Fibroblast of lung (primary cell): ENCODE results near the gene ELL. TPM values are rescaled to one million over a fixed set of nuclear protein-coding genes. Genes with fewer than 3 reads are reported as not detected.

Experiments
- DNase-seq, 2 donors: peaks; one replicate each; pipeline versions ENCODE4 v3.0.0 to v3.0.0-alpha.2; 2010; ENCODE audit warnings: low read depth in 2 of 2
- H2AFZ ChIP-seq: 2 replicates; pipeline ENCODE4 v1.5.1; 2012; ENCODE audit warnings: low read length, control low read depth, inconsistent platforms
- H3K27ac ChIP-seq: 2 replicates; pipeline ENCODE4 v1.5.1; 2011; ENCODE audit warnings: low read length, control low read depth; ENCODE audit not compliant: insufficient read depth
- H3K27me3 ChIP-seq: 2 replicates; pipeline ENCODE4 v1.5.1; 2011; ENCODE audit warnings: mild to moderate bottlenecking, low read length; ENCODE audit not compliant: control insufficient read depth, insufficient read depth
- H3K36me3 ChIP-seq: 2 replicates; pipeline ENCODE4 v1.5.1; 2011; ENCODE audit warnings: low read length; ENCODE audit not compliant: control insufficient read depth, insufficient read depth
- H3K4me1 ChIP-seq: 2 replicates; pipeline ENCODE4 v1.5.1; 2011; ENCODE audit warnings: low read length; ENCODE audit not compliant: control insufficient read depth, insufficient read depth; ENCODE audit errors: extremely low read depth
- H3K4me2 ChIP-seq: 2 replicates; pipeline ENCODE4 v1.5.1; 2011; ENCODE audit warnings: low read length, control low read depth; ENCODE audit not compliant: insufficient read depth; ENCODE audit errors: extremely low read depth
- H3K4me3 ChIP-seq, 4 experiments: fragments of 200-600 bp in 1 of 4; sonication (generic) in 1 of 4; replicated peaks in 1 of 4; 2 replicates each; pipeline ENCODE4 v1.5.1; 2011 to 2016; ENCODE audit warnings: low read length in 4 of 4, low read depth in 3 of 4, mild to moderate bottlenecking in 3 of 4, control low read depth in 2 of 4, inconsistent platforms in 1 of 4, mixed read lengths in 1 of 4; ENCODE audit not compliant: insufficient read depth in 1 of 4; ENCODE audit errors: control extremely low read depth in 1 of 4
- H3K79me2 ChIP-seq: 2 replicates; pipeline ENCODE4 v1.5.1; 2012; ENCODE audit warnings: mild to moderate bottlenecking, low read length, inconsistent platforms; ENCODE audit not compliant: control insufficient read depth, insufficient read depth
- H3K9ac ChIP-seq: 2 replicates; pipeline ENCODE4 v1.5.1; 2011; ENCODE audit warnings: mild to moderate bottlenecking, low read length, control low read depth; ENCODE audit not compliant: insufficient read depth
- H3K9me3 ChIP-seq: 2 replicates; pipeline ENCODE4 v1.5.1; 2012; ENCODE audit warnings: low read depth, low read length; ENCODE audit not compliant: control insufficient read depth, insufficient read depth
- H4K20me1 ChIP-seq: 2 replicates; pipeline ENCODE4 v1.5.1; 2011; ENCODE audit warnings: low read length; ENCODE audit not compliant: control insufficient read depth, insufficient read depth; ENCODE audit errors: extremely low read depth
- EZH2 ChIP-seq: IDR thresholded peaks from 2 replicates; pipeline ENCODE4 v1.5.1; 2012; ENCODE audit warnings: low read length, control low read depth, mild to moderate bottlenecking; ENCODE audit errors: missing control alignments
- polyA plus RNA-seq, 2 donors: library from polyadenylated mRNA; depleted of rRNA in 1 of 2; stranded (reverse) in 1 of 2; unstranded in 1 of 2; fragments of >200 nt; gene quantifications; 2 replicates each; pipeline ENCODE4 v1.2.1, GENCODE V29; 2011 to 2012; ENCODE audit warnings: missing spikeins in 1 of 2
- total RNA-seq: library from RNA; depleted of rRNA; stranded (reverse); fragments of >200 nt; gene quantifications from 2 replicates; pipeline ENCODE4 v1.2.1, GENCODE V29; 2014
- TF ChIP-seq, protein P1 (sequence below), 2 donors: IDR thresholded peaks in 1 of 2; conservative IDR thresholded peaks in 1 of 2; 1 replicate in 1 of 2; 2 replicates in 1 of 2; pipeline ENCODE4 v1.5.1; 2011 to 2012; ENCODE audit warnings: low read length in 2 of 2, control low read depth in 1 of 2, inconsistent platforms in 1 of 2, low read depth in 1 of 2, mild to moderate bottlenecking in 1 of 2

ELL gene
- total and polyA plus RNA-seq, 2 donors (not counting 1 experiment from before 2014, with no cell fraction given): 4.4 to 18.7 TPM

DNA sequence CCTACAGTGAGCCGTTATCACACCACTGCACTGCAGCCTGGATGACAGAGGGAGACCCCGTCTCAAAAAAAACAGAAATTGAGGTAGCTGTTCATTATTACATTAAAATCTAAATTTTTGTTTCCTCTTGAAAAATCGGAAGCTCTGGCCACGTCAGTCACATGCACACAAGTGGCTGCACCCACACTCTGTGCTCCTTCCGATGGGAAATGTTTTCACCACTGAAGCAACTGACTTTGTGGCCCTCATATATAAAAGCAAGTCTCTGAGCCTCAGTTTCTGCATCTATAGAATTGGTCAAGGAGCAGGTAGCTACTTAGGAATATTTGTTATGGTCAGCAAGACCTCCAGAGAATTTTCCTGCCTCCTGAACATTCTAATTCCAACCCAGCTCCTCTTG, 128.9 kb downstream of the ELL start:
- TF ChIP-seq, protein P1, sequence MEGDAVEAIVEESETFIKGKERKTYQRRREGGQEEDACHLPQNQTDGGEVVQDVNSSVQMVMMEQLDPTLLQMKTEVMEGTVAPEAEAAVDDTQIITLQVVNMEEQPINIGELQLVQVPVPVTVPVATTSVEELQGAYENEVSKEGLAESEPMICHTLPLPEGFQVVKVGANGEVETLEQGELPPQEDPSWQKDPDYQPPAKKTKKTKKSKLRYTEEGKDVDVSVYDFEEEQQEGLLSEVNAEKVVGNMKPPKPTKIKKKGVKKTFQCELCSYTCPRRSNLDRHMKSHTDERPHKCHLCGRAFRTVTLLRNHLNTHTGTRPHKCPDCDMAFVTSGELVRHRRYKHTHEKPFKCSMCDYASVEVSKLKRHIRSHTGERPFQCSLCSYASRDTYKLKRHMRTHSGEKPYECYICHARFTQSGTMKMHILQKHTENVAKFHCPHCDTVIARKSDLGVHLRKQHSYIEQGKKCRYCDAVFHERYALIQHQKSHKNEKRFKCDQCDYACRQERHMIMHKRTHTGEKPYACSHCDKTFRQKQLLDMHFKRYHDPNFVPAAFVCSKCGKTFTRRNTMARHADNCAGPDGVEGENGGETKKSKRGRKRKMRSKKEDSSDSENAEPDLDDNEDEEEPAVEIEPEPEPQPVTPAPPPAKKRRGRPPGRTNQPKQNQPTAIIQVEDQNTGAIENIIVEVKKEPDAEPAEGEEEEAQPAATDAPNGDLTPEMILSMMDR (conservative IDR thresholded peaks at IDR 0.05 in 1 of 2, IDR thresholded peaks at IDR 0.05 in 1 of 2; ENCODE audit: low read depth in 1 of 2, low read length in 2 of 2): no peak
- no peak for TF ChIP-seq EZH2
- Histone ChIP-seq H3K9me3 (no peaks in the 10 kb centered on the region), H3K27ac (no peak overlapping the region), H4K20me1 (no peaks in the 10 kb centered on the region), H3K79me2 (no peaks in the 10 kb centered on the region), H3K36me3 (peaks cover 2% of the 10 kb centered on the region), H3K4me3 (no peak overlapping the region), H3K4me1 (peaks cover 6% of the 10 kb centered on the region), H2AFZ (no peak overlapping the region), H3K9ac (no peak overlapping the region), H3K4me2 (no peak overlapping the region), H3K27me3 (peaks cover 2% of the 10 kb centered on the region)
- DNase-seq: no peak

Other genes with a start within 250 kb of the ELL start
- 0.51 and 0.83 TPM in 2 replicates for gene IQCN, start 247.6 kb downstream of the ELL start, total RNA-seq
- gene IQCN, start 247.6 kb downstream of the ELL start, polyA plus RNA-seq: 0.27 and 0.79 TPM in 2 replicates
- gene JUND, start 240.4 kb downstream of the ELL start, total RNA-seq: 149 and 166 TPM in 2 replicates
- gene JUND, start 240.4 kb downstream of the ELL start, polyA plus RNA-seq: 47.6 and 65.8 TPM in 2 replicates
- 70.9 and 124 TPM in 2 replicates for gene LSM4, start 199.0 kb downstream of the ELL start, total RNA-seq
- 50.9 and 97.2 TPM in 2 replicates for gene LSM4, start 199.0 kb downstream of the ELL start, polyA plus RNA-seq
- 63.9 and 78.8 TPM in 2 replicates for gene PGPEP1, start 181.5 kb downstream of the ELL start, total RNA-seq
- gene PGPEP1, start 181.5 kb downstream of the ELL start, polyA plus RNA-seq: 17.0 and 25.4 TPM in 2 replicates
- gene GDF15, start 135.9 kb downstream of the ELL start, total RNA-seq: 140 and 210 TPM in 2 replicates
- 8.6 and 24.3 TPM in 2 replicates for gene GDF15, start 135.9 kb downstream of the ELL start, polyA plus RNA-seq
- 1.2 and 4.6 TPM in 2 replicates for gene LRRC25, start 124.4 kb downstream of the ELL start, total RNA-seq
- gene LRRC25, start 124.4 kb downstream of the ELL start, polyA plus RNA-seq: 0.10 and 0.25 TPM in 2 replicates
- 58.6 and 76.5 TPM in 2 replicates for gene SSBP4, start 102.7 kb downstream of the ELL start, total RNA-seq
- gene SSBP4, start 102.7 kb downstream of the ELL start, polyA plus RNA-seq: 12.8 and 16.5 TPM in 2 replicates
- gene ISYNA1, start 83.9 kb downstream of the ELL start, total RNA-seq: 25.6 and 37.8 TPM in 2 replicates
- 8.3 and 10.3 TPM in 2 replicates for gene ISYNA1, start 83.9 kb downstream of the ELL start, polyA plus RNA-seq
- gene FKBP8, start 21.5 kb upstream of the ELL start, total RNA-seq: 230 and 289 TPM in 2 replicates
- 128 and 135 TPM in 2 replicates for gene FKBP8, start 21.5 kb upstream of the ELL start, polyA plus RNA-seq
- gene KXD1, start 35.8 kb upstream of the ELL start, total RNA-seq: 63.3 and 65.0 TPM in 2 replicates
- 108 and 167 TPM in 2 replicates for gene KXD1, start 35.8 kb upstream of the ELL start, polyA plus RNA-seq
- gene UBA52, start 49.8 kb upstream of the ELL start, total RNA-seq: 917 and 1,142 TPM in 2 replicates
- gene UBA52, start 49.8 kb upstream of the ELL start, polyA plus RNA-seq: 1,018 and 1,460 TPM in 2 replicates
- 37.0 and 37.5 TPM in 2 replicates for gene REX1BD, start 66.7 kb upstream of the ELL start, total RNA-seq
- gene REX1BD, start 66.7 kb upstream of the ELL start, polyA plus RNA-seq: 16.2 and 21.2 TPM in 2 replicates
- 2.3 and 2.5 TPM in 2 replicates for gene CRLF1, start 84.7 kb upstream of the ELL start, total RNA-seq
- 2.2 and 2.8 TPM in 2 replicates for gene CRLF1, start 84.7 kb upstream of the ELL start, polyA plus RNA-seq
- 0.33 and 0.51 TPM in 2 replicates for gene TMEM59L, start 90.8 kb upstream of the ELL start, total RNA-seq
- gene TMEM59L, start 90.8 kb upstream of the ELL start, polyA plus RNA-seq: 0.14 and 0.23 TPM in 2 replicates
- gene KLHL26, start 115.0 kb upstream of the ELL start, total RNA-seq: 2.8 and 3.5 TPM in 2 replicates
- gene KLHL26, start 115.0 kb upstream of the ELL start, polyA plus RNA-seq: 1.4 and 1.9 TPM in 2 replicates
- gene CRTC1, start 161.6 kb upstream of the ELL start, total RNA-seq: 2.0 and 2.1 TPM in 2 replicates
- 1.2 and 2.2 TPM in 2 replicates for gene CRTC1, start 161.6 kb upstream of the ELL start, polyA plus RNA-seq